GM19240 (cell line): ENCODE results near the gene EPOP.

Source experiments
- DNase-seq: peaks from one replicate; pipeline ENCODE4 v3.0.0; 2011; ENCODE audit warnings: low spot score; ENCODE audit not compliant: insufficient read length

The EPOP gene

DNA sequence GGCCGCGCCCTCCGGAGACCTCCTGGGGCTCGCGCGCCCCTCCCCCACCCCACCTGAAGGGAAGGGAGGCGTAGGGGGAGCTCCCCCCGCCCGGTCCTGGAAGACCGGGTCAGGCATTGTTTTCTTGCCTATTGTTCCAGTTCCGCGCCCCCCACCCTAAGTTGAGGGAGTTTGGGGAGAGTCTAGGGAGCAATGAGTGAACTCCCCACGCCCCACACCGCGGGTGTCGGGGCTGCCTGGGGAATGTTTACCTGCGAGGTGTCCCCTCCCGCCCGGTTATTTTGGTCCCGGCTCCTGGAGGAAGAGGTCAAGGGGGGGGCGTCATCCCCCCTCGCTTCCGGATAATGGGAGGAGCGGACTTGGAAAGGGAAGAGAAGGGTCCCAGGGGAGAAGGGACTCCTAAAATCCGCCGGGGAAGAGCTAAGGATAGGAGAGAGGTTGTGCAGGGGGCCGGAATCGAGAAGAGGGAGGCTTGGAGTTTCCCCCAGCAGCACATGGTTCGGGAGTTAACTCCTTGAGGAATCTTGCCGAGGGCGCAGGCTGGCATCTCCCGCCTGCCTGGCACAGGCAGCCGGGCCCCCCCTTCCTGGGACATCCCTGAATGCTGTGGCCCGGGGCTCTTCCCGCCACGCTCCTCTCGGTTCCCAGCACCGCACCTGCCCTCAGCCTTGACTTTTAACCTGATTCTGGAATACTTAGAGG is 31.2 kb upstream of the EPOP start:
- no peak for DNase-seq

DNA sequence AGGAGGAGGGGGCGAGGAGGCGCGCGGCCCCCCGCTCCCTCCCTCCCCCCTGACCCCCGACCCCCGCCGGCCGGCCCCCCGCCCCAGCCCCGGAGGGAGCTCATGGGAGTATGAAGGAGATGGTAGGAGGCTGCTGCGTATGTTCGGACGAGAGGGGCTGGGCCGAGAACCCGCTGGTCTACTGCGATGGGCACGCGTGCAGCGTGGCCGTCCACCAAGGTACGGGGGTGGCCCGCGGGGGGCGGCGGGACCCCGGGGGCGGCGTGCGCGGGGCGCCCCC is 30.7 kb upstream of the EPOP start:
- no peak for DNase-seq

GRCh38 chr17:38704606-38705522 is 30.1 kb upstream of the EPOP start, which contains the start of gene MLLT6:
Gene MLLT6 (plus strand): TSS chr17:38705273. CDS start chr17:38705633, 360 bp downstream.
- peak; percentile 77 for DNase-seq

GRCh38 chr17:38703742-38704605 is 29.2 kb upstream of the EPOP start:
- peak; percentile 84 for DNase-seq

DNA sequence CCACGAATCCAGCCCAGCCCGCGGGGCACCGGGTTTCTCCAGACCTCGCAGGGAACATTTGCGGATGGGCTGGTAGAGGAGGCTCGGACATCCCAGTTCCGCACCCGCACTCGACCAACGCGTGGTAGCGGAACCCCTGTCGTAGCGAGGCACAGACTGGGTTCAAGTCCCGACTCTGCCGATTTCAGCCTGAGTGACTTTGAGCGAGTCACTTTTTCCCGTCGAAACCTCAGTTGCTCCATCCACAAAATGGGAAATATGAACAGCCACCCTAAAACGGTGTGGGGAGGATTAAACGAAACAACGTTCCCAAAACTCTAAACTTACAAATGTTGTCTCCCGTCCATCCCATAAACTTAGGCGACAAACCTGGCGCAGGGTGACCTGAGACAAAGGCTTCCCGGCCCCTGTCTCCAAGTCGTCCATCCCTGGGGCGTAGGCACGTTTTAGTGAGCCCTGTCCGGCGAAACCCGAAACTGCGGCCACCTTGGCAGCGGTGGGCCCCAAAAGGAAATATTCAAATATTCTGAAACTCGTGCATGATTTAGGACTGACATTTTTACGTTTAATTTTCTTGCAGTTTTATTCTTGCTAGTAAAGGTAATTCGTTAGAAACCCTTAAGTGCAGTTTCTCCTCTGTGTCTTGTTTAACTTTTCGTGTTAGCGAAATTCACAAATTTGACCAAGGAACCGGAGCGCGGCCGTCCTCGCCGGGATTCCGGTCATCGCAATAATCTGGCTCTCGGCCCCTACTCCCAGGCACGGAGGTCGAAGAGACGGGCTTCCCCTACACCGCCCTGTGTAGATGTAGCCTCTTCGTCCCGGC is 28.4 kb upstream of the EPOP start:
- peak; percentile 51 for DNase-seq

DNA sequence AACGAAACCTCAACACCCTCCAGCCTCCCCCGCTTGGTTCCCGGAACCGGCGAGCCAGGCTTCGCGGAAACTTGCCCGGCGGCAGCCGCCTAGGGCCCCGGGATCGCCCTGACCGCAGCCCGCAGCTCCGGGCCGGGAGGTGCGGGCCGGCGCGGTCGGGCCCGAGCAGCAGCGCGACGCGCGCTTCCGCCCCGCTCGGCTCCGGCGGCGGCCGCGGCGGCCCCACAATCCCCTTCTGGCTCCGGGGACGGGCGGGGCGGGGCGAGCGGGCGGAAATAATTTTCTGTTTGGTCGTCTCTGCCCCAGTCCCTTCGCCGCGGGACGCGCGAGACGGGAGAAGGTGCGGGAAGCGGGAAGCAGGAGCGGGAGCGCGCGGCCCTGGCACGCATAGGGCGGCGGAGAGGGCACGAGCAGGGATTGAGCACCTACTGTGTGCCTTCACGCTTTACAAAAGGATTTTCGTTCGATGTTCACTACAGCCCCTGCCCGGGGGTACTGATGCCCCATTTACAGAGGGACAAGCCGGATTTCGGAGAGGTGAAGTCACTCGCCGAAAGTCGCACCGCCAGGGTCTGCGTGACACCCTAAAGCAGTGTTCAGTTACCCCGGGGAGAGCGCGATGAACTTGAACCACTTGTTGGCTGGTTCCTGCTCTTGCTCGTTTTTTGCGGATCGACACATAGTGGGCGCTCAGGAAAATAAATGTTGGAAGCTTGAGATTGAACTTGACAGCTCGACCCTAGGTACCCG is 27.6 kb upstream of the EPOP start:
- peak; percentile 60 for DNase-seq

DNA sequence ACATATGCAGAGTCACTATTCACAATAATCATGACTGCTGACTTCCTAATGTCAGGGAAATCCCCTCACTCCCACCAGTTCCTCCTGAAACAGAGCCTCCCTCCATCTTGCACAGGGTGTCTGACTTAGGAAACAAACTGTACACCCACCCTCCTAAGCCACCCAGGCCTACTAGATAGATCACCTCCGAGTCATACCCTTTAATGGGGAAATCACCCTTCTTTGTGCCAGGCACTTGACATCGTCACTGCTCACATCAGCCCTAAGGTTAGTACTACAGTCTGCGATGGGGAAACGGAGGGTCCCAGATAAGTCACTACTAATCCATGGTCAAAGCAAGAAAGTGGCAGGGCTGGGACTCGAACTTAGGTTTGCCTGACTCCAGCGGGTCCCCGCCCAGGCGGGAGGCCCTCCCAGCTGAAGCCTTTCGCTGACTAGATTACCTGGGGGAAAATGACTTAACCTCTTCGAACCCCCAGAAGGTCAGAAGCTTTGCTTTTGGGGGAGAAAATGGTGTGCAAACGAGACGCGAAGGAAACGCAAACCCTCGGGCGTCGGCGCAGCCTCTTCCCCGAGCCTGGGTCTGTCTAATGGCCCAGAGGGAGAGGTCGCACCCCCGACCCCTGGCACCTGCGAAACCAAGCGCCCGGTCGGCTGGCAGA is 26.9 kb upstream of the EPOP start:
- no peak for DNase-seq

DNA sequence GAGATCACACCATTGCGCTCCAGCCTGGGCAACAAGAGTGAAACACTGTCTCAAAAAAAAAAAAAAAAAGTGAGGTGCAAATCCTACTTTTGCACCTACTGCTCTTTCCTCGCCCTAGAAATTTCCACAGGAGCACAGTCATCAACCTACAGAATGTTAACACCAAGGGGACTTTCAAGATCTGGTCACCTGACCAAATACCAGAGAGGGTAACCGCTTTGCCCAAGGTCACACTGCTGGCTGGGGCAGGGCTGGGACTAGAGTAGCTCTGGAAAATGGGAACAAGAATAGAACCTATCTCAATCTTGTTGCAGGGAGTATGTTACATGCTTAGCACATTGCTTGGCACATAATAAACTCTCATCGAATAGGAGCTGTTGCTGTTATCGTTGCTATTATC is 24.0 kb upstream of the EPOP start:
- DNase-seq = no peak

DNA sequence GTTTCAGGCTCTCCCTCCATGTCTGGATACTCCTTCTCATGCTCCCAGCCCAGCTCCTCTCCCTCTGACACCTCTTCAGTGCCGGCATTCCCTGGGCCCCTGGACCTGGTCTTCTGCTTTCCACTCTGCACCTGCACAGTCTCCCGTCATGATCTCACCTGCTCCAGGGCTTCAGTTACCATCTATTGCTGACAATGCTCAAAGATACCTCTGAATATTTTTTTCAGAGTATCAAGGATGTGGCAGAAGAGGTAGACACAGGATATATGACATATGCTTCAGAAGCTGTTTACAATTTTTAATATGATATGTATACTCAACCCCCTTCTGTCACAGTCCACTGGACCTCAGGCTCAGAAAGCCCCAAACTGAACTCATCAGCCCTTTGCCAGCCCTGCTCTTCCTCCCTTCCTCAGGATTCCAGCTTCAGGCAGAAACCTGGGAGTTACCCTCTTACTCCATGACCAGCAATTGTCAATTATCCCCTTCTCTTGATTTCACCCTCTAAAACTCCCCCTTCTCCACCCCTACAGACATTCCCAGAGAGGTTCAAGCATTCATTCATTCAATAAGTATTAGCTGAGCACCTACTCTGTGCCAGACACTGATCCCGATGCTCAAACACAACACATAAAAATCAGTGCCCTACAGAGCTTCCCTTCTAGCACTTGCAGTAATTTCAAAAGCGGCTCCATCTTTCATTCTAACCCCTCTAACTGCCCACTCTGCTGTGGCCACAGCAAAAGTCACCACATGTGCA is 22.5 kb upstream of the EPOP start:
- DNase-seq = no peak

DNA sequence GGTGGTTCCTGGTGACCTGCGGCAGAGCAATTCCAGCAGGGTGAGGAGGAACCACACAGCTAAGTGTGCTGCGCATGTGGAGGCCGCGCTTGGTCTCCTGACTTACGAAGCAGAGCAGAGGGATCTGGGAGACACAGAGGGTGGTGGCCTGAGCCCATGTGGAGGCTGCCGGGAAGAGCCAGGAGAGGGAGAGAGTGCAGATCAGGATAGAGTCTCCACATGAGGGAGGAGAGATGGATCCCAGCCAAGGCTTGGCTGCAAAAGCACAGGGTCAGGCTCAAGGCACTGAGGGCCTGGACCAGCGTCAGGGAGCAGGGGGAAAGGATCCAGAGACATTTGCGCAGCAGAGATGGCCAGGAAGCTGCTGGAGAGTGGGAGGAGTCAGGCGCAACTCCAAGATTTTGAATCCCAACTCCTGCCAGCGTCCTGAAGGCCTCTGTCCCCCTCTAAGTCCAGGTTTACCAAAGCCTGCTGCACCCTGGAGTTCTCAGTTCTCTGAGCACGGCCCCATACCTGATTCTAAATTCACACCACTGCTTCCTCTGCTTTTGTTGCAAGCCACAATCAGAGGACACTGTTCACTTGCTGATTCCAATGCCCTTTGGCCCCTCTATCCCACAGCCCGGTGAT is 19.1 kb upstream of the EPOP start:
- DNase-seq = no peak

GRCh38 chr17:38691154-38691553 is 16.4 kb upstream of the EPOP start:
- DNase-seq = no peak

DNA sequence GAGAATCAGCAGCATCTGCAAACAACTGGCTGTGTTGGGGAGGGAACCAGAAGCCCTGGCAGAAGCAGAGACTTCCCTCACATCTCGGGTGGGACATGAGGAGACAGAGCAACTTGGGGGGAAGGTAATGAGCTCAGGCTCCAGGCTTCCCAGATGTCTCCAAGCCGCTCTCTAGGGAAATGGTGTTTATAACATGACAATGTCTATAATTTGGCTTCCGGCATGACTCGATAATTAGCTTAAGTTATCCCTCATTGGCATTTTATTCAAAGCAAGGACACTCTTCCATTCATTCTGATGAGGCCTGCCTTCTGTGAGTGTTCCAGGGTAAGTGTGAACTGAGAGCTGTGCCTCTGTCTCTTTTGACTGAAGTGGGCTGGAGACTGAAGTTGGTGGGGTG is 15.6 kb upstream of the EPOP start:
- no peak for DNase-seq

DNA sequence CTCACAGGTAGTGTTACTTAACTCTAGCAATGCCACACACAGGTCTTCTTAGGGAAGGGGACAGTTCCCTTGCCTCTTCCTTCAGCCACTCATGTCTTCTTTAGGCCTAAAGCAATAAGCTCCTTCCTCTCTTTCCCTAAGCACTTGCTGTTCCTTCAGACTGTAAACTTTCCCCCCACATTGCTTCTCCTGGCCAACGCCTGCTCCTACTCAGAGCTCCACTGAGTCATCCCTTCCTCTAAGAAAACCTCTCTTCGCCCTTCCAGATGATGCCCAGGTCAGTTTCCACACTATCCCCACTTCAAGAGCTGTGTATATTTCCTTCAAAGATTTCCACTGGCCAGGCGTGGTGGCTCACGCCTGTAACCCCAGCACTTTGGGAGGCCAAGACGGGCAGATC is 12.5 kb upstream of the EPOP start:
- no peak for DNase-seq

DNA sequence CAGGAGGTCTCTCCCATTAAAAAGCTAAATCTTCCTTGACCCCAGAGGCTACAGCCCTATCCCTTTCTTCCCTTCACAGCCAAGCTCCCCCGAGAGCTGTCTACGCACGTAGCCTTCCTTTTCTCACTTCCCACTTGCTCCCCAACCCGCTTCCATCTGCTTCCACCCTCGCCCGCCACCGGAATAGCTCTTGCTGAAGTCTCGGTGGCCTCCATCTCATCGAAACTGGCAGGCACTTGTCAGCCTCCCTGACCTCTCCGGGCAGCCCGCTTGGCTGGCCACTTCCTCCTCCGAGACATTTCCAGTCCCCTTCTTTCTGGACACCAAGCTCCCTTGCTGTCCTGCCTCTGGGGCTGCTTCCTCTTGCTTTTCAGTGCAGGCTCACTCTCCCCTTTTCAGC is 10.7 kb upstream of the EPOP start:
- no peak for DNase-seq

GRCh38 chr17:38681096-38681495 is 6.3 kb upstream of the EPOP start:
- DNase-seq = no peak

DNA sequence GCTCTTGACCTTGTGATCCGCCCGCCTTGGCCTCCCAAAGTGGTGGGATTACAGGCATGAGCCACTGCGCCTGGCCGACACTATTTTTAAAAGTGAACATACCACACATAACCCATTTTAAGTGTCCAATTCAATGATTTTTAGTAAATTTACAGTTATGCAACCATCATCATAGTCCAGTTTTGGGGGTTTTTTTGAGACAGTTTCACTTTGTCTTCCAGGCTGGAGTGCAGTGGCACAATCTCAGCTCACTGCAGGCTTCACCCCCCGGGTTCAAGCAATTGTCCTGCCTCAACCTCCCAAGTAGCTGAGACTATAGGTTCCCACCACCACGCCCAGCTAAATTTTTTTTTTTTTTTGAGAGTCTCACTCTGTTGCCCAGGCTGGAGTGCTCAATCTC is 3.1 kb upstream of the EPOP start:
- no peak for DNase-seq

- peak; percentile 82 for DNase-seq
These were observed 2.1 kb upstream of the EPOP start for GRCh38 chr17:38676706-38677504.
